WTC11 (cell line): ENCODE data around the gene CDH13. TPM values are rescaled to one million over a fixed set of nuclear protein-coding genes. Genes with fewer than 3 reads are reported as not detected.

ENCODE experiments used
- ATAC-seq: fragments of 200-7000 bp; cut with Tn5 transposase; 2 replicates; pipeline ENCODE4 v1.10.0; 2021; ENCODE audit warnings: mild to moderate bottlenecking, moderate library complexity
- CTCF ChIA-PET: fragments of 300-600 bp; sonication (Branson Sonifier 250); formaldehyde crosslinking; loops from one replicate; lab custom pipeline; 2021; ENCODE audit warnings: antibody characterized with exemption; lab: Charles Lee
- POLR2A ChIA-PET: fragments of 350-600 bp; sonication (Branson Sonifier 250); formaldehyde crosslinking; loops from one replicate; lab custom pipeline; 2021; ENCODE audit warnings: antibody characterized with exemption; lab: Charles Lee
- DNase-seq: peaks from one replicate; pipeline ENCODE4 v3.0.0; 2021; ENCODE audit warnings: low spot score
- H3K27ac Mint-ChIP-seq: 2 replicates; pipeline ENCODE4 v1.8.0; 2021; ENCODE audit warnings: mixed read lengths
- H3K27me3 Mint-ChIP-seq: 2 replicates; pipeline ENCODE4 v1.8.0; 2021; ENCODE audit warnings: low read depth, mild to moderate bottlenecking, moderate library complexity, mixed read lengths
- H3K36me3 Mint-ChIP-seq: 2 replicates; pipeline ENCODE4 v1.8.0; 2021; ENCODE audit warnings: mixed read lengths
- H3K4me1 Mint-ChIP-seq: 2 replicates; pipeline ENCODE4 v1.8.0; 2022; ENCODE audit warnings: mixed read lengths
- H3K4me3 Mint-ChIP-seq: 2 replicates; pipeline ENCODE4 v1.8.0; 2021; ENCODE audit warnings: mild to moderate bottlenecking, moderate library complexity, mixed read lengths
- H3K9me3 Mint-ChIP-seq: 2 replicates; pipeline ENCODE4 v1.8.0; 2021; ENCODE audit warnings: mixed read lengths
- ATF1 ChIP-seq: sonication (generic); formaldehyde crosslinking; IDR thresholded peaks from 2 replicates; pipeline ENCODE4 v1.8.1; 2023; ENCODE audit warnings: mild to moderate bottlenecking, moderate library complexity, missing genetic modification reagents
- ATF3 ChIP-seq: sonication (generic); formaldehyde crosslinking; conservative IDR thresholded peaks from 2 replicates; pipeline ENCODE4 v1.8.1; 2022; ENCODE audit warnings: mild to moderate bottlenecking, missing genetic modification reagents
- CDX4 ChIP-seq: fragments of 250-450 bp; sonication (Bioruptor Pico); IDR thresholded peaks from 2 replicates; pipeline ENCODE4 v1.9.0; 2021; ENCODE audit warnings: moderate library complexity, mild to moderate bottlenecking, inconsistent platforms, borderline replicate concordance
- EMX1 ChIP-seq: fragments of 250-450 bp; sonication (Bioruptor Pico); IDR thresholded peaks from 2 replicates; pipeline ENCODE4 v1.8.0; 2021; ENCODE audit warnings: mild to moderate bottlenecking
- FOXP1 ChIP-seq: sonication (generic); formaldehyde crosslinking; IDR thresholded peaks from 2 replicates; pipeline ENCODE4 v1.8.0; 2022; ENCODE audit warnings: missing genetic modification reagents, mild to moderate bottlenecking, moderate library complexity, borderline replicate concordance
- GRHL2 ChIP-seq: fragments of 250-450 bp; sonication (Bioruptor Pico); IDR thresholded peaks from 2 replicates; pipeline ENCODE4 v1.8.0; 2022; ENCODE audit warnings: mild to moderate bottlenecking, moderate library complexity; ENCODE audit not compliant: insufficient replicate concordance, severe bottlenecking
- IRF1 ChIP-seq: sonication (generic); formaldehyde crosslinking; IDR thresholded peaks from 2 replicates; pipeline ENCODE4 v1.8.0; 2023; ENCODE audit warnings: missing genetic modification reagents
- KAT7 ChIP-seq: sonication (generic); formaldehyde crosslinking; IDR thresholded peaks from 2 replicates; pipeline ENCODE4 v1.8.1; 2023; ENCODE audit warnings: missing genetic modification reagents, mild to moderate bottlenecking, borderline replicate concordance
- NFYB ChIP-seq: sonication (generic); formaldehyde crosslinking; conservative IDR thresholded peaks from 2 replicates; pipeline ENCODE4 v1.8.0; 2022; ENCODE audit warnings: low read depth, missing genetic modification reagents
- SOX15 ChIP-seq: fragments of 250-450 bp; sonication (Bioruptor Pico); IDR thresholded peaks from 2 replicates; pipeline ENCODE4 v1.9.0; 2021; ENCODE audit warnings: mild to moderate bottlenecking
- SP1 ChIP-seq: sonication (generic); formaldehyde crosslinking; conservative IDR thresholded peaks from 2 replicates; pipeline ENCODE4 v1.8.1; 2022; ENCODE audit warnings: missing genetic modification reagents
- USF2 ChIP-seq: sonication (generic); formaldehyde crosslinking; IDR thresholded peaks from 2 replicates; pipeline ENCODE4 v1.8.1; 2023; ENCODE audit warnings: mild to moderate bottlenecking, missing genetic modification reagents, moderate library complexity
- ZMAT4 ChIP-seq: fragments of 250-450 bp; sonication (Bioruptor Pico); IDR thresholded peaks from 2 replicates; pipeline ENCODE4 v1.9.0; 2021; ENCODE audit warnings: mild to moderate bottlenecking
- ZNF121 ChIP-seq: sonication (generic); formaldehyde crosslinking; IDR thresholded peaks from 2 replicates; pipeline ENCODE4 v1.8.0; 2023; ENCODE audit warnings: missing genetic modification reagents
- ZNF138 ChIP-seq: sonication (generic); formaldehyde crosslinking; conservative IDR thresholded peaks from 2 replicates; pipeline ENCODE4 v1.8.1; 2022; ENCODE audit warnings: mild to moderate bottlenecking, moderate library complexity, missing genetic modification reagents
- ZNF232 ChIP-seq: sonication (generic); formaldehyde crosslinking; IDR thresholded peaks from 2 replicates; pipeline ENCODE4 v1.8.0; 2022; ENCODE audit warnings: mild to moderate bottlenecking, missing genetic modification reagents
- total RNA-seq: library from RNA; stranded (reverse); gene quantifications from 3 replicates; pipeline ENCODE4 v1.2.3, GENCODE V29; 2021
- TF ChIP-seq, protein P1 (sequence below): sonication (generic); formaldehyde crosslinking; IDR thresholded peaks from 2 replicates; pipeline ENCODE4 v1.8.1; 2022; ENCODE audit warnings: low read depth, mild to moderate bottlenecking, moderate library complexity, missing genetic modification reagents, borderline replicate concordance
- TF ChIP-seq, protein P2 (sequence below): sonication (generic); formaldehyde crosslinking; IDR thresholded peaks from 2 replicates; pipeline ENCODE4 v1.8.0; 2022; ENCODE audit warnings: missing genetic modification reagents
- TF ChIP-seq, protein P3 (sequence below): sonication (generic); formaldehyde crosslinking; IDR thresholded peaks from 2 replicates; pipeline ENCODE4 v1.8.1; 2023; ENCODE audit warnings: mild to moderate bottlenecking, moderate library complexity, missing genetic modification reagents
- TF ChIP-seq, protein P4 (sequence below): sonication (generic); formaldehyde crosslinking; IDR thresholded peaks from 2 replicates; pipeline ENCODE4 v1.8.0; 2023; ENCODE audit warnings: missing genetic modification reagents, mild to moderate bottlenecking, borderline replicate concordance

Gene CDH13
- total RNA-seq, 1 experiment from 2014 or later, result 0.81 TPM

DNA sequence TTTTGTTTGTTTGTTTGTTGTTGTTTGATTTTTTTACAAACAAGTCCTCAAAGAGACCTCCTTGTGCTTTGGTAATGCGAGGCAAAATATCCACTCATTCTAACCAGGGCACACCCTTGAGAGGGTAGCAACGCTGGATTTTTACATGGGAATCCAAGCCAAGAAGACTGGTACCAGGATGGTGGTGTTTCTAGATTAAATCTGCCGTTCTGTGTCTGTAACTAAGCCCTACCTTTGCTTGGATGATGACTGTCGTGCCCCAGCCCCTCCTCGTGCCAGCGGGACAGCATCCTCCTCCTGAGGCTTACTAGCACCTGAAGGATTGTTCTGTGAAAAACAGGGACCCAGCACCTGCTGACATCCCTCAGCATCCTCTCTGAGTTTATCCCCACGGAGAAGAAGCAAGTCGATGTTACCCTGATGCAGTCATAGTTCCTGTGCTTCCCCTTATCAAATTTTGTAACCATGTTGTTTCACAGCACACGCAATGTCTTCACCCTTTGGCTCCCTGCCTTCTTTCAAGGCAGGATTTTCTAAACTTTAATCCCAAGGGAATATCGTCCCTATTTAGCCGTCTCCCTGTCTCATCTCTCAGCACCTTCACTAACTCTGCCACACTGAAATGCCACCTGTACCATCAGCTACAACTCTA, 1175.9 kb downstream of the CDH13 start:
- peak; percentile 38 for ATAC-seq
- ChIA-PET POLR2A (no interaction called here), CTCF (no interaction called here)
- Mint-ChIP-seq H3K36me3 (no peaks in the 10 kb centered on the region), H3K9me3 (no peaks in the 10 kb centered on the region), H3K4me1 (peaks cover 50% of the 10 kb centered on the region), H3K27me3 (0 out of 2 replicates have a peak, but pooled peaks cover 2% of the 10 kb centered on the region), H3K4me3 (peak overlapping the region; percentile 37; the same call in 1 of the 2 replicates), H3K27ac (peak overlapping the region; percentile 93)
- no peak for TF ChIP-seq ZMAT4 (CRISPR knock-in tag)
- TF ChIP-seq SOX15 (CRISPR knock-in tag), result no peak
- no peak for TF ChIP-seq IRF1 (CRISPR knock-in tag)
- no peak for TF ChIP-seq USF2 (CRISPR knock-in tag)
- no peak for TF ChIP-seq CDX4 (CRISPR knock-in tag)
- no peak for TF ChIP-seq ZNF121 (CRISPR knock-in tag)
- TF ChIP-seq ATF3 (CRISPR knock-in tag), result no peak
- TF ChIP-seq, protein P1, sequence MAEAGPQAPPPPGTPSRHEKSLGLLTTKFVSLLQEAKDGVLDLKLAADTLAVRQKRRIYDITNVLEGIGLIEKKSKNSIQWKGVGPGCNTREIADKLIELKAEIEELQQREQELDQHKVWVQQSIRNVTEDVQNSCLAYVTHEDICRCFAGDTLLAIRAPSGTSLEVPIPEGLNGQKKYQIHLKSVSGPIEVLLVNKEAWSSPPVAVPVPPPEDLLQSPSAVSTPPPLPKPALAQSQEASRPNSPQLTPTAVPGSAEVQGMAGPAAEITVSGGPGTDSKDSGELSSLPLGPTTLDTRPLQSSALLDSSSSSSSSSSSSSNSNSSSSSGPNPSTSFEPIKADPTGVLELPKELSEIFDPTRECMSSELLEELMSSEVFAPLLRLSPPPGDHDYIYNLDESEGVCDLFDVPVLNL, result no peak
- TF ChIP-seq, protein P2, sequence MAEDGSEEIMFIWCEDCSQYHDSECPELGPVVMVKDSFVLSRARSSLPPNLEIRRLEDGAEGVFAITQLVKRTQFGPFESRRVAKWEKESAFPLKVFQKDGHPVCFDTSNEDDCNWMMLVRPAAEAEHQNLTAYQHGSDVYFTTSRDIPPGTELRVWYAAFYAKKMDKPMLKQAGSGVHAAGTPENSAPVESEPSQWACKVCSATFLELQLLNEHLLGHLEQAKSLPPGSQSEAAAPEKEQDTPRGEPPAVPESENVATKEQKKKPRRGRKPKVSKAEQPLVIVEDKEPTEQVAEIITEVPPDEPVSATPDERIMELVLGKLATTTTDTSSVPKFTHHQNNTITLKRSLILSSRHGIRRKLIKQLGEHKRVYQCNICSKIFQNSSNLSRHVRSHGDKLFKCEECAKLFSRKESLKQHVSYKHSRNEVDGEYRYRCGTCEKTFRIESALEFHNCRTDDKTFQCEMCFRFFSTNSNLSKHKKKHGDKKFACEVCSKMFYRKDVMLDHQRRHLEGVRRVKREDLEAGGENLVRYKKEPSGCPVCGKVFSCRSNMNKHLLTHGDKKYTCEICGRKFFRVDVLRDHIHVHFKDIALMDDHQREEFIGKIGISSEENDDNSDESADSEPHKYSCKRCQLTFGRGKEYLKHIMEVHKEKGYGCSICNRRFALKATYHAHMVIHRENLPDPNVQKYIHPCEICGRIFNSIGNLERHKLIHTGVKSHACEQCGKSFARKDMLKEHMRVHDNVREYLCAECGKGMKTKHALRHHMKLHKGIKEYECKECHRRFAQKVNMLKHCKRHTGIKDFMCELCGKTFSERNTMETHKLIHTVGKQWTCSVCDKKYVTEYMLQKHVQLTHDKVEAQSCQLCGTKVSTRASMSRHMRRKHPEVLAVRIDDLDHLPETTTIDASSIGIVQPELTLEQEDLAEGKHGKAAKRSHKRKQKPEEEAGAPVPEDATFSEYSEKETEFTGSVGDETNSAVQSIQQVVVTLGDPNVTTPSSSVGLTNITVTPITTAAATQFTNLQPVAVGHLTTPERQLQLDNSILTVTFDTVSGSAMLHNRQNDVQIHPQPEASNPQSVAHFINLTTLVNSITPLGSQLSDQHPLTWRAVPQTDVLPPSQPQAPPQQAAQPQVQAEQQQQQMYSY, result no peak
- TF ChIP-seq, protein P3, sequence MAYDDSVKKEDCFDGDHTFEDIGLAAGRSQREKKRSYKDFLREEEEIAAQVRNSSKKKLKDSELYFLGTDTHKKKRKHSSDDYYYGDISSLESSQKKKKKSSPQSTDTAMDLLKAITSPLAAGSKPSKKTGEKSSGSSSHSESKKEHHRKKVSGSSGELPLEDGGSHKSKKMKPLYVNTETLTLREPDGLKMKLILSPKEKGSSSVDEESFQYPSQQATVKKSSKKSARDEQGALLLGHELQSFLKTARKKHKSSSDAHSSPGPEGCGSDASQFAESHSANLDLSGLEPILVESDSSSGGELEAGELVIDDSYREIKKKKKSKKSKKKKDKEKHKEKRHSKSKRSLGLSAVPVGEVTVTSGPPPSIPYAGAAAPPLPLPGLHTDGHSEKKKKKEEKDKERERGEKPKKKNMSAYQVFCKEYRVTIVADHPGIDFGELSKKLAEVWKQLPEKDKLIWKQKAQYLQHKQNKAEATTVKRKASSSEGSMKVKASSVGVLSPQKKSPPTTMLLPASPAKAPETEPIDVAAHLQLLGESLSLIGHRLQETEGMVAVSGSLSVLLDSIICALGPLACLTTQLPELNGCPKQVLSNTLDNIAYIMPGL (CRISPR knock-in tag), result no peak
- TF ChIP-seq ZNF232 (CRISPR knock-in tag), result no peak
- TF ChIP-seq KAT7 (CRISPR knock-in tag), result no peak
- TF ChIP-seq NFYB (CRISPR knock-in tag), result no peak
- TF ChIP-seq, protein P4, sequence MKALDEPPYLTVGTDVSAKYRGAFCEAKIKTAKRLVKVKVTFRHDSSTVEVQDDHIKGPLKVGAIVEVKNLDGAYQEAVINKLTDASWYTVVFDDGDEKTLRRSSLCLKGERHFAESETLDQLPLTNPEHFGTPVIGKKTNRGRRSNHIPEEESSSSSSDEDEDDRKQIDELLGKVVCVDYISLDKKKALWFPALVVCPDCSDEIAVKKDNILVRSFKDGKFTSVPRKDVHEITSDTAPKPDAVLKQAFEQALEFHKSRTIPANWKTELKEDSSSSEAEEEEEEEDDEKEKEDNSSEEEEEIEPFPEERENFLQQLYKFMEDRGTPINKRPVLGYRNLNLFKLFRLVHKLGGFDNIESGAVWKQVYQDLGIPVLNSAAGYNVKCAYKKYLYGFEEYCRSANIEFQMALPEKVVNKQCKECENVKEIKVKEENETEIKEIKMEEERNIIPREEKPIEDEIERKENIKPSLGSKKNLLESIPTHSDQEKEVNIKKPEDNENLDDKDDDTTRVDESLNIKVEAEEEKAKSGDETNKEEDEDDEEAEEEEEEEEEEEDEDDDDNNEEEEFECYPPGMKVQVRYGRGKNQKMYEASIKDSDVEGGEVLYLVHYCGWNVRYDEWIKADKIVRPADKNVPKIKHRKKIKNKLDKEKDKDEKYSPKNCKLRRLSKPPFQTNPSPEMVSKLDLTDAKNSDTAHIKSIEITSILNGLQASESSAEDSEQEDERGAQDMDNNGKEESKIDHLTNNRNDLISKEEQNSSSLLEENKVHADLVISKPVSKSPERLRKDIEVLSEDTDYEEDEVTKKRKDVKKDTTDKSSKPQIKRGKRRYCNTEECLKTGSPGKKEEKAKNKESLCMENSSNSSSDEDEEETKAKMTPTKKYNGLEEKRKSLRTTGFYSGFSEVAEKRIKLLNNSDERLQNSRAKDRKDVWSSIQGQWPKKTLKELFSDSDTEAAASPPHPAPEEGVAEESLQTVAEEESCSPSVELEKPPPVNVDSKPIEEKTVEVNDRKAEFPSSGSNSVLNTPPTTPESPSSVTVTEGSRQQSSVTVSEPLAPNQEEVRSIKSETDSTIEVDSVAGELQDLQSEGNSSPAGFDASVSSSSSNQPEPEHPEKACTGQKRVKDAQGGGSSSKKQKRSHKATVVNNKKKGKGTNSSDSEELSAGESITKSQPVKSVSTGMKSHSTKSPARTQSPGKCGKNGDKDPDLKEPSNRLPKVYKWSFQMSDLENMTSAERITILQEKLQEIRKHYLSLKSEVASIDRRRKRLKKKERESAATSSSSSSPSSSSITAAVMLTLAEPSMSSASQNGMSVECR, result no peak
- TF ChIP-seq FOXP1 (CRISPR knock-in tag), result no peak
- TF ChIP-seq ZNF138 (CRISPR knock-in tag), result no peak
- TF ChIP-seq EMX1 (CRISPR knock-in tag), result no peak
- TF ChIP-seq ATF1 (CRISPR knock-in tag), result no peak
- TF ChIP-seq GRHL2, result no peak
- no peak for TF ChIP-seq SP1 (CRISPR knock-in tag)
- DNase-seq, result no peak
